ENCODE measurements around the gene ATG2B.
"Not testable (repeated sequence)": the region's sequence is repeated elsewhere in the genome, so short reads cannot be mapped to it uniquely, and the experiment has no call there.

The ATG2B gene

GRCh38 chr14:96380735-96381134 is 17.6 kb upstream of the ATG2B start:
- no peak for DNase-seq (ENCODE audit: low read depth in 2 of 2)

- DNase-seq (ENCODE audit: low read depth in 2 of 2) = no peak
Observed at GRCh38 chr14:96376093-96376492, 13.0 kb upstream of the ATG2B start.

GRCh38 chr14:96373538-96373937 is 10.4 kb upstream of the ATG2B start:
- DNase-seq (ENCODE audit: low read depth in 2 of 2) = no peak

- DNase-seq (ENCODE audit: low read depth in 2 of 2) = no peak
Observed at GRCh38 chr14:96370528-96370927, 7.4 kb upstream of the ATG2B start.

- no peak for DNase-seq (ENCODE audit: low read depth in 2 of 2)
Observed at GRCh38 chr14:96368534-96368933, 5.4 kb upstream of the ATG2B start.

GRCh38 chr14:96364962-96365361 is 1.8 kb upstream of the ATG2B start:
- DNase-seq (ENCODE audit: low read depth in 2 of 2) = no peak

- DNase-seq (ENCODE audit: low read depth in 2 of 2) = peak; percentile 3 to 12
Observed at GRCh38 chr14:96363751-96364336, 703 bp upstream of the ATG2B start.

GRCh38 chr14:96362071-96362964 is 823 bp downstream of the ATG2B start:
- DNase-seq (ENCODE audit: low read depth in 2 of 2) = peak; percentile 11 to 31

GRCh38 chr14:96359959-96360358 is 3.2 kb downstream of the ATG2B start:
- no peak for DNase-seq (ENCODE audit: low read depth in 2 of 2)

- no peak for DNase-seq (ENCODE audit: low read depth in 2 of 2)
Observed at GRCh38 chr14:96357216-96357615, 5.9 kb downstream of the ATG2B start.

GRCh38 chr14:96354246-96354645 is 8.9 kb downstream of the ATG2B start:
- no peak for DNase-seq (ENCODE audit: low read depth in 2 of 2)

GRCh38 chr14:96352708-96353107 is 10.4 kb downstream of the ATG2B start:
- no peak for DNase-seq (ENCODE audit: low read depth in 2 of 2)

- no peak for DNase-seq (ENCODE audit: low read depth in 2 of 2)
Observed at GRCh38 chr14:96351986-96352385, 11.2 kb downstream of the ATG2B start.

GRCh38 chr14:96349286-96350075 is 13.7 kb downstream of the ATG2B start:
- DNase-seq (ENCODE audit: low read depth in 2 of 2) = no peak

GRCh38 chr14:96347957-96348356 is 15.2 kb downstream of the ATG2B start:
- DNase-seq (ENCODE audit: low read depth in 2 of 2) = not testable (repeated sequence)

- no peak for DNase-seq (ENCODE audit: low read depth in 2 of 2)
Observed at GRCh38 chr14:96345669-96346068, 17.5 kb downstream of the ATG2B start.

- no peak for DNase-seq (ENCODE audit: low read depth in 2 of 2)
Observed at GRCh38 chr14:96341323-96341722, 21.8 kb downstream of the ATG2B start.

GRCh38 chr14:96338551-96338950 is 24.6 kb downstream of the ATG2B start:
- DNase-seq (ENCODE audit: low read depth in 2 of 2) = no peak

- DNase-seq (ENCODE audit: low read depth in 2 of 2) = no peak
Observed at GRCh38 chr14:96324219-96324618, 38.9 kb downstream of the ATG2B start.

- DNase-seq (ENCODE audit: low read depth in 2 of 2) = no peak
Observed at GRCh38 chr14:96320605-96321004, 42.5 kb downstream of the ATG2B start.

GRCh38 chr14:96318836-96319235 is 44.3 kb downstream of the ATG2B start:
- no peak for DNase-seq (ENCODE audit: low read depth in 2 of 2)

GRCh38 chr14:96316087-96316486 is 47.1 kb downstream of the ATG2B start:
- DNase-seq (ENCODE audit: low read depth in 2 of 2) = no peak

GRCh38 chr14:96310906-96311305 is 52.2 kb downstream of the ATG2B start:
- DNase-seq (ENCODE audit: low read depth in 2 of 2) = no peak
